HG02642 (cell line): ENCODE data around the gene C2orf49.
A peak's percentile ranks its signal among the peaks of the same experiment; 100 is the strongest.

Experiments
- ATAC-seq: cut with Tn5 transposase; IDR thresholded peaks from one replicate; pipeline ENCODE4 v1.9.1; 2021; ENCODE audit warnings: mild to moderate bottlenecking; ENCODE audit not compliant: unreplicated experiment, poor library complexity

C2orf49 gene

GRCh38 chr2:105337122-105338019 is at the start of gene C2orf49:
C2orf49 (plus strand) TSS chr2:105337540; CDS start chr2:105337588, 48 bp downstream.
- ATAC-seq: peak; percentile 96

GRCh38 chr2:105287692-105288091 is 49.6 kb upstream of the C2orf49 start:
- no peak for ATAC-seq

GRCh38 chr2:105288133-105288532 is 49.2 kb upstream of the C2orf49 start:
- ATAC-seq: no peak

GRCh38 chr2:105290981-105291660 is 46.2 kb upstream of the C2orf49 start:
- ATAC-seq: no peak

GRCh38 chr2:105291981-105292380 is 45.4 kb upstream of the C2orf49 start:
- ATAC-seq: no peak

DNA sequence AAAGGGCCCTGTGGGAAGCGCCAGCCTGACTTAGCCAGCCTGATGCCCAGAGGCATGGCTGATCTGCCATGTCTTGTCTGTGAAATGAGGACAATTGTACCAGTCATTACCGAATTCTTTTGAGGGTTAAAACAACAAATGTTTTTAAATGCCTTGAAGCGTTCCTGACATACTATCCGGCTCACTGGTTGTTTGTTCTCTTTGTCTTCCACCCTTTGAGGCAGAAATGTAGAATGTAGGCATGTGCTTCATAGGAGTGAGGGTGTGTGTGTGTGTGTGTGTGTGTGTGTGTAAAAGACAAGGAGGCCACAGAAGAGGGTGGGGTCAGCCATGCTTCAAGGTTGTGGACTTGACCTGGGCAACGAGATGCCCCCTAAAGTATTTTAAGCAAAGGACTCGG is 43.3 kb upstream of the C2orf49 start:
- no peak for ATAC-seq

DNA sequence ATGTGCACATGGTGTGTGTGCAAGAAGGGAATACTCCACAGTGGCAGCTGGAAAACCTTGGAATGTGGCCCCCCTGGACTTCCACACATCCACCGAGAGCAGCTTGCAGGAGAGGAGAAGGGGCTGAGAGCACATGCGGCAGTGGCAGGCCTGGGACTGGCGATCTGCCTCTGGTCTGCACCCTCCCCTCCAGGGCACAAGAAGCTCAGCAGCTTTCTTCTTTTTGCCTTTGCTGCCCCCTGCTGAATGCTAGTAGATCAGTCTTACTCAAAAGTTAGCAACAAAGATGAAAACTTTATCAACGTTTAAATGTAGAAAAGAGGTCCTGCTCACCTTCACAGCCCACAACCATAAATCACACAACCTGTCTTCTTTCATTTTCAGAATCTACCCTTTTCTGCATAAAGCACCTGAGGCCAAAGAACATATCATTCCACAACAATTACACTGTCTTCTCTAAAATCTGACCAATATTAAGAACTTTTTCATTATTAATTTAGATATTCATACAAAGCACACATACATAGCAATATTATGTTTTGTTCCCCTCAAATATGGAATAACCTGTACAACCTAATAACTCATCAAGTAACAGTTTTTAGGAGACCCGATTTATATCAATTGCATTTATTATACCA is 42.4 kb upstream of the C2orf49 start:
- peak; percentile 57 for ATAC-seq

GRCh38 chr2:105296017-105296611 is 41.2 kb upstream of the C2orf49 start:
- no peak for ATAC-seq

DNA sequence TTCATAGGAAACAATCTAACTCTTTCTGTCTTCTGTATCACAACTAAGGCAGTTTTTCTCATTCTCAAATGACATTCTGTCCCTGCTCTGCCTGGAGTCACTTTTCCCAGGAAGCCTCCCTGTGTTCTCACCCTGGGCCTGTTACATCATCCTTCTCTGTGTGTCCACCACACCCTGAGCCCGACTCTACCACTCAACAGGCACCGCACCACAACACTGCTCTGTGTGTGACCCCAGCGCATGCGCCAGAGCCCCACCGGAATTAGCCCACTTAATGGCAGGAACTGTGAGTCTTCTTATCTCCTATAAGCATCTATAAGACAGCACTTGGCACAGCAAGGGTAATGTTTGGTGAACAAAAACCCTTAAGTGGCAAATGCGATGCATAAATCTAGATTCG is 40.1 kb upstream of the C2orf49 start:
- no peak for ATAC-seq

DNA sequence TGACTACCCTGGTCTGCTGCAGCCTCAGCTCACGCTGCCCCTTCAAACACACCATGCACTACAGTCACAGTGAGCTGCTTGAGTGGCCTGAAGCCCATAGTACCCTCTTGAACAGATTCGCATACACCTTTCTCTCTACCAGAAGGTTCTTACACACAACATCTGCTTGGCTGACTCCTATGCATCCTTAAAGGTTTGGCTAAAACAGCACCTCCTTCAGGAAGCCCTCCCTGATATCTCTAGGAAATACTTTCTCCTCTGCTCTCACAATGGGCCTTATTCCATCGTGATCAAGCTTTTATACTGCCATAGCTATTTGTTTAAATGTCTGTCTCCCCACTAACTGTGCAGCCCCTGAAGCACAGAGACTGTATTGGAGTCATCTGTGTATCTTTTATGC is 39.3 kb upstream of the C2orf49 start:
- ATAC-seq: no peak

DNA sequence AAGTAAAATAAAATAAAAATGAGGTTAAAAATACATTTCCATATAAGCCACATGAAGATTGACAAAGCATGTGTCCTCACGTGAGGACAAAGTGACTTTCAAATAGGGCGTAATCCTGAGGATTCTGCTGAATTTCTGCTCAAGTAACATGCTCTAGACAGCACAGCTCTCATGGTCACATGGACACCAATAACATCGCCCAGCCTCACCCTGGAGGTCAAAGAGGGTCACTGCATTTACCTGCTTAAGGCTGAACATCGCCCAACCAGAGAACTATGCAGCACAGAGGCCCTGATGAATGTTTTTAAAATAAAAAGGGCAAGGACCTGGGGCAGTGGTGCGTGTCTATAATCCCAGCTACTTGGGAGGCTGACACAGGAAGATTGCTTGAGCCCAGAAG is 38.0 kb upstream of the C2orf49 start:
- no peak for ATAC-seq

DNA sequence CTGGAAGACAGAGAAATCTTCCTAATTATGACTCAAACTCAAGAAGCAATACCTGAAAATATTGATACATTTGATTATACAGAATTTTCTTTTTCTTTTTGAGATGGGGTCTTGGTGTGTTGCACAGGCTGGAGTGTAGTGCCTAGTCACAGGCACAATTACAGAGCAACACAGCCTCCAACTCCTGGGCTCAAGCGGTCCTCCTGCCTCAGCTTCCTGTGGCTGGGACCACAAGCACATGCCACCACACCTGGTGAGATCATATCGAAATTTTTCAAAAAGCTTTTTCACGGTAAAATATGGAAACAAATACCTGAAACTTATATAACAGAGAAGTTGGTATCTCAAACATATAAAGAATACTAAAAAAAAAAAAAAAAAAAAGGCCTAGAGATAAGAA is 35.7 kb upstream of the C2orf49 start:
- no peak for ATAC-seq

- ATAC-seq: no peak
Observed at GRCh38 chr2:105307146-105307545, 30.2 kb upstream of the C2orf49 start.

DNA sequence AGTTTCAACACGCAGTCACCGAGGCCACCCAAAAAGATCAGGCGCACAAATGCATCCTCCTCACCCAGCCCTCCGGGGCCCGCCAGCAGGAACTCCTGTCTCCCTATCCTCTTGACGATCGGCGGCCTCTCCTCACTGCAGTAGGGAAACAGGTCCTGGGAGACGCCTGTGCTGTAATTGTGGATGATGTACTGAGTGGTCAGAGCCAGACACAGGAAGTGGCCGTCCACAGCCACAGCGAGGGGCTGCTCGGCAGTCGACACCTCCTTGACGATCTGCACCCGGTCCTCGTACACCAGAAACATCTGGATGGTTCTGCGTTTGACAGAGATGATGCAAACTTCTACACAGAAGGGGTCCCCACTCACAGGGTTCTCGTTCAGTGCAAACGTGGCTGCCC is 29.8 kb upstream of the C2orf49 start:
- ATAC-seq: no peak

- no peak for ATAC-seq
Observed at GRCh38 chr2:105307962-105308361, 29.4 kb upstream of the C2orf49 start.

- no peak for ATAC-seq
Observed at GRCh38 chr2:105308382-105309146, 28.8 kb upstream of the C2orf49 start.

DNA sequence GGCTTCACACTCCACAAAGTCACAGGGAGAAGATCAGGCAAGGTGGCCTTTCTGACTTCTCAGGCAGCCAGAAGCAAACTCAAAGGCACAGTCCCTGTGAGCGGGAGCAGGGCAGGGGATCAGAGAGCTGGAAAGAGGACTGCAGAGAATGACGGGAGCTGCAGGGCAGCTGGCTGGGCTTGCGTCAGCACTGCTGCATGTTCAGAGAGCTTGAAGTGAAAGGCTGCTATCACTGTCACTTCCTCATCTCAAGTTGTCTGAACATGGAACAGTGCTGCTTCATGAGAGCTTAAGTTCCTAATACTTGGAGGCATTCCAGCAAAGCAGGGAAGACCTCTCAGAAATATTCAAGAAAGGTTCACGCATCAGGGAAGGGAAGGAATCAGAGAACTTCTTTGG is 28.2 kb upstream of the C2orf49 start:
- no peak for ATAC-seq

- peak; percentile 42 for ATAC-seq
Observed at GRCh38 chr2:105313877-105314276, 23.5 kb upstream of the C2orf49 start.

DNA sequence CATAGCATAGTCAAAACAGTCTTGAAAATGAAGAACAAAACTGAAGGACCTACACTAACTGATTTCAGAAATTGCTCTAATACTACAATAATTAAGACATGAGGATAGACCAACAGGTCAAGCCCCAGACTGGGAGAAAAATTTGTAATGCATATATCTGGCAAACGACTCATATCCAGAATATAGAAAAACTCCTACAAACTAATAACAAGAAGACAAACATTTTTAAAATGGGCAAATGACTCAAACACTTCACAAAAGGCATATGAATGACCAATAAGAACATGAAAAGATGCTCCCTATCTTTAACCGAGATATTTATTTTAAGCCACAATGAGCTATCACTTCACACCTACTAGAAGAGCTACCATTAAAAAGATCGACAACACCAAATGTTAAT is 22.0 kb upstream of the C2orf49 start:
- peak; percentile 78 for ATAC-seq

DNA sequence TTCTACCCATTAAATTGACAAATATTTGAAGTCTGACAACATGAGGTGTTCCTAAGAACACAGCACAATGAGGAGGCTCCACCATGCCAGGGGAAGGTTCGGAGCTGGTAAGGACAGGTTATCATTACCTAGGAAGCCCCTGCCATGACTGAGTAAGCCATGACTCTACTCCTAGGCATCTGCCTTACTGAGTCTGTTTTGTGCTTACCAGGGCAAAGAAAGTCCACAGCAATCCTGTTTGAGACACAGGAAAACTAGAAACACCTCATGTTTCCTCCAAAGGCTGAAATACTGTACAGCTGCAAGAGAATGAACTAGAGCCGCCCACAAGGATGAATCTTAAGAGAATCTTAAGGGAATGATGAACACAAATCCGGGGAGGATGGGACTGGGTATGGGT is 19.4 kb upstream of the C2orf49 start:
- no peak for ATAC-seq
